Endothelial cell of umbilical vein (primary cell): Measurements from ENCODE around the gene OR6T1. TPM values are rescaled to one million over a fixed set of nuclear protein-coding genes. Genes with fewer than 3 reads are reported as not detected.

ENCODE experiments used
- polyA plus RNA-seq, 4 experiments: library from polyadenylated mRNA; depleted of rRNA in 3 of 4; stranded (reverse) in 3 of 4; unstranded in 1 of 4; fragments of >200 nt; gene quantifications; 2 replicates each; pipeline versions ENCODE4 v1.2.1 to v1.2.3, GENCODE V29; 2011 to 2012; ENCODE audit warnings: missing spikeins in 1 of 4
- total RNA-seq: library from RNA; stranded (reverse); gene quantifications from 2 replicates; pipeline ENCODE4 v1.2.3, GENCODE V29; 2021

Gene OR6T1
- total and polyA plus RNA-seq, 2 donors (not counting 3 experiments of a cell fraction or from before 2014, with no cell fraction given), result not detected

Other genes starting within 250 kb of the OR6T1 start
- gene ZNF202, start 202.2 kb downstream of the OR6T1 start, total RNA-seq, result 12.3 and 13.1 TPM in 2 replicates
- 5.5 and 6.5 TPM in 2 replicates for gene ZNF202, start 202.2 kb downstream of the OR6T1 start, polyA plus RNA-seq
- gene OR6X1, start 189.3 kb downstream of the OR6T1 start, total RNA-seq, result not detected in 2 replicates
- not detected in 2 replicates for gene OR6X1, start 189.3 kb downstream of the OR6T1 start, polyA plus RNA-seq
- gene OR6M1, start 137.5 kb downstream of the OR6T1 start, total RNA-seq, result not detected in 2 replicates
- gene OR6M1, start 137.5 kb downstream of the OR6T1 start, polyA plus RNA-seq, result not detected in 2 replicates
- not detected in 2 replicates for gene TMEM225, start 58.2 kb downstream of the OR6T1 start, total RNA-seq
- gene TMEM225, start 58.2 kb downstream of the OR6T1 start, polyA plus RNA-seq, result not detected in 2 replicates
- not detected in 2 replicates for gene OR8D4, start 41.7 kb downstream of the OR6T1 start, total RNA-seq
- gene OR8D4, start 41.7 kb downstream of the OR6T1 start, polyA plus RNA-seq, result not detected in 2 replicates
- not detected in 2 replicates for gene OR4D5, start 4.2 kb downstream of the OR6T1 start, total RNA-seq
- not detected in 2 replicates for gene OR4D5, start 4.2 kb downstream of the OR6T1 start, polyA plus RNA-seq
- gene OR10S1, start 33.9 kb upstream of the OR6T1 start, total RNA-seq, result not detected in 2 replicates
- gene OR10S1, start 33.9 kb upstream of the OR6T1 start, polyA plus RNA-seq, result not detected in 2 replicates
- gene OR10G6, start 51.3 kb upstream of the OR6T1 start, total RNA-seq, result not detected in 2 replicates
- not detected in 2 replicates for gene OR10G6, start 51.3 kb upstream of the OR6T1 start, polyA plus RNA-seq
- gene OR10G4, start 69.2 kb upstream of the OR6T1 start, total RNA-seq, result not detected in 2 replicates
- not detected in 2 replicates for gene OR10G4, start 69.2 kb upstream of the OR6T1 start, polyA plus RNA-seq
- gene OR10G9, start 79.2 kb upstream of the OR6T1 start, total RNA-seq, result not detected in 2 replicates
- gene OR10G9, start 79.2 kb upstream of the OR6T1 start, polyA plus RNA-seq, result not detected in 2 replicates
- not detected in 2 replicates for gene OR10G8, start 83.0 kb upstream of the OR6T1 start, total RNA-seq
- gene OR10G8, start 83.0 kb upstream of the OR6T1 start, polyA plus RNA-seq, result not detected in 2 replicates
- gene OR10G7, start 97.5 kb upstream of the OR6T1 start, total RNA-seq, result not detected in 2 replicates
- not detected in 2 replicates for gene OR10G7, start 97.5 kb upstream of the OR6T1 start, polyA plus RNA-seq
- 11.6 and 14.3 TPM in 2 replicates for gene VWA5A, start 171.6 kb upstream of the OR6T1 start, total RNA-seq
- 7.0 and 9.1 TPM in 2 replicates for gene VWA5A, start 171.6 kb upstream of the OR6T1 start, polyA plus RNA-seq
- not detected in 2 replicates for gene OR10D3, start 239.5 kb upstream of the OR6T1 start, total RNA-seq
- not detected in 2 replicates for gene OR10D3, start 239.5 kb upstream of the OR6T1 start, polyA plus RNA-seq